H1 (cell line): ENCODE results near the gene COASY. TPM values are rescaled to one million over a fixed set of nuclear protein-coding genes. Genes with fewer than 3 reads are reported as not detected.

Source experiments
- CHD2 ChIP-seq: IDR thresholded peaks from 2 replicates; pipeline ENCODE4 v1.6.1; 2012; ENCODE audit warnings: low read length, improper control_type of control experiment
- CHD7 ChIP-seq: fragments of 300-600 bp; sonication (generic); IDR thresholded peaks from 2 replicates; pipeline ENCODE4 v1.7.1; 2012; ENCODE audit warnings: low read length, moderate library complexity, mild to moderate bottlenecking, inconsistent platforms; ENCODE audit not compliant: insufficient replicate concordance
- KDM4A ChIP-seq: IDR thresholded peaks from one replicate; pipeline ENCODE4 v1.7.1; 2012; ENCODE audit warnings: low read depth, mild to moderate bottlenecking, moderate library complexity, low read length, inconsistent platforms; ENCODE audit not compliant: severe bottlenecking
- polyA plus RNA-seq, 7 experiments: library from polyadenylated mRNA; depleted of rRNA in 3 of 7; stranded (reverse) in 5 of 7; unstranded in 2 of 7; fragments of >200 nt in 5 of 7; fragments of 200-250 nt in 2 of 7; gene quantifications; 1 replicate in 5 of 7; 2 replicates in 1 of 7; 4 replicates in 1 of 7; pipeline versions ENCODE4 v1.2.1 to v1.2.3, GENCODE V29; 2011 to 2013; ENCODE audit warnings: missing spikeins in 2 of 7, mixed read lengths in 2 of 7
- total RNA-seq: library from RNA; stranded (reverse); fragmentation: NEBNext Ultra II Directional; extraction: Animal tissue kit (Norgen Biotek cat#: 25700); gene quantifications from 2 replicates; pipeline ENCODE4 v1.2.1, GENCODE V29; 2021

COASY gene
- total and polyA plus RNA-seq, 2 of the 8 experiments (the other 6 are each of a cell fraction or from before 2014, with no cell fraction given), result 64.5 to 100 TPM

GRCh38 chr17:42554250-42555121 lies 7.5 kb upstream of the COASY start (continued):
- no peak for TF ChIP-seq CHD7
- peak; percentile 68 for TF ChIP-seq KDM4A
- TF ChIP-seq CHD2, result no peak
